GM19324 (cell line): ENCODE data around the gene TSPAN18.

Experiments
- ATAC-seq: cut with Tn5 transposase; IDR thresholded peaks from one replicate; pipeline ENCODE4 v1.9.1; 2021; ENCODE audit warnings: mild to moderate bottlenecking, moderate library complexity; ENCODE audit not compliant: unreplicated experiment, low FRiP score

Gene TSPAN18

GRCh38 chr11:44948155-44948554, 221.4 kb downstream of the TSPAN18 start:
- ATAC-seq, result no peak

- no peak for ATAC-seq
These were observed 222.6 kb downstream of the TSPAN18 start for GRCh38 chr11:44949160-44950030.

- no peak for ATAC-seq
These were observed 223.4 kb downstream of the TSPAN18 start for GRCh38 chr11:44950031-44950624.

GRCh38 chr11:44950625-44951476, 224.1 kb downstream of the TSPAN18 start, which contains the start of gene TP53I11:
Gene TP53I11 (minus strand): TSS chr11:44950883. CDS start chr11:44938335, 12,548 bp downstream.
- ATAC-seq, result no peak

- no peak for ATAC-seq
These were observed 225.3 kb downstream of the TSPAN18 start for GRCh38 chr11:44952082-44952481.

GRCh38 chr11:44952500-44953260, 225.9 kb downstream of the TSPAN18 start:
- no peak for ATAC-seq

- no peak for ATAC-seq
These were observed 227.5 kb downstream of the TSPAN18 start for GRCh38 chr11:44954051-44954906.

- no peak for ATAC-seq
These were observed 228.4 kb downstream of the TSPAN18 start for GRCh38 chr11:44955015-44955738.

GRCh38 chr11:44957040-44957515, 230.3 kb downstream of the TSPAN18 start:
- no peak for ATAC-seq

- ATAC-seq, result no peak
These were observed 231.2 kb downstream of the TSPAN18 start for GRCh38 chr11:44957776-44958564.

- no peak for ATAC-seq
These were observed 232.3 kb downstream of the TSPAN18 start for GRCh38 chr11:44959064-44959463.

- no peak for ATAC-seq
These were observed 233.6 kb downstream of the TSPAN18 start for GRCh38 chr11:44960200-44960845.

GRCh38 chr11:44962464-44962863, 235.7 kb downstream of the TSPAN18 start:
- ATAC-seq, result no peak

- ATAC-seq, result no peak
These were observed 236.4 kb downstream of the TSPAN18 start for GRCh38 chr11:44963136-44963535.

- no peak for ATAC-seq
These were observed 237.2 kb downstream of the TSPAN18 start for GRCh38 chr11:44963948-44964347.

GRCh38 chr11:44964526-44965209, 237.9 kb downstream of the TSPAN18 start:
- ATAC-seq, result no peak

- no peak for ATAC-seq
These were observed 239.9 kb downstream of the TSPAN18 start for GRCh38 chr11:44966694-44967093.
